NCI-H187 treated with DMSO at 0.1 percent for 48 hours (cell line): ENCODE results near the gene SPDYE6.
"Not testable (repeated sequence)": the region's sequence is repeated elsewhere in the genome, so short reads cannot be mapped to it uniquely, and the experiment has no call there.

Experiments used
- DNase-seq: peaks from one replicate; lab custom pipeline; 2025; lab: John Stamatoyannopoulos, UW

Gene SPDYE6

DNA sequence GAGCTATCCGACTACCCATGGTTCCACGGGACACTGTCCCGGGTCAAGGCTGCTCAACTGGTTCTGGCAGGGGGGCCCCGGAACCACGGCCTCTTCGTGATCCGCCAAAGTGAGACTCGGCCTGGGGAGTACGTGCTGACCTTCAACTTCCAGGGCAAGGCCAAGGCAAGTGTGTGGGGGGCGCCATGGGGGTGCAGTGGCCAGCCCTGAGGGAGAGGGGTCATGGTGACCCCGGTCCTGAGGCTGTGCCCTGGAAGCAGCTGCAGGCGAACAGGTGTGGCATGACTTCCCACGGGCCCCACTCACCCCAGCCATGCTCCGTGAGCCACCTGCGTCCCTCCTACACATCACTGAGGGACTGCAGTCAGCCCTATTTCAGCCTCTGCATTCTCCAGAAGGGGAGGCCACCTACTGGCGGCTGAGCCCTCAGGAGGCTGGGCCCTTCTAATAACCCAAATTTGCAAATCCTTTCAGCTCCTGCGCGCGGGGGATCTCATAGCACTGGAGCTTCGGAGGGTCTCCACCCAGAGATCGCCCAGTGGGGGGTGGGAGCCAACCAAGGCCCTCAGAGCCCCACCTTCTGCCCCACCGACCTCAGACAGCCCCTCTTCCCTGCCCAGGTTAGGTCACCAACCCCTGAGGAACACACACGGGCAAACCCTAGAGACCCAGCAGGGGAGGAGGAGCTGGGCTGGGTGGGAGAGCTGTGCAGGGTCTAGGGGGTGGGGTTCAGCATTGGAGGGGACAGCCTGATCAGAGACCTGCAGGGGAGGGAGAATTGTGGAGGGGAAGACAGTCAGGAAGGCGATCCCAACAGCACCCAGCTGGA is 38.8 kb downstream of the SPDYE6 start:
- no peak for DNase-seq

DNA sequence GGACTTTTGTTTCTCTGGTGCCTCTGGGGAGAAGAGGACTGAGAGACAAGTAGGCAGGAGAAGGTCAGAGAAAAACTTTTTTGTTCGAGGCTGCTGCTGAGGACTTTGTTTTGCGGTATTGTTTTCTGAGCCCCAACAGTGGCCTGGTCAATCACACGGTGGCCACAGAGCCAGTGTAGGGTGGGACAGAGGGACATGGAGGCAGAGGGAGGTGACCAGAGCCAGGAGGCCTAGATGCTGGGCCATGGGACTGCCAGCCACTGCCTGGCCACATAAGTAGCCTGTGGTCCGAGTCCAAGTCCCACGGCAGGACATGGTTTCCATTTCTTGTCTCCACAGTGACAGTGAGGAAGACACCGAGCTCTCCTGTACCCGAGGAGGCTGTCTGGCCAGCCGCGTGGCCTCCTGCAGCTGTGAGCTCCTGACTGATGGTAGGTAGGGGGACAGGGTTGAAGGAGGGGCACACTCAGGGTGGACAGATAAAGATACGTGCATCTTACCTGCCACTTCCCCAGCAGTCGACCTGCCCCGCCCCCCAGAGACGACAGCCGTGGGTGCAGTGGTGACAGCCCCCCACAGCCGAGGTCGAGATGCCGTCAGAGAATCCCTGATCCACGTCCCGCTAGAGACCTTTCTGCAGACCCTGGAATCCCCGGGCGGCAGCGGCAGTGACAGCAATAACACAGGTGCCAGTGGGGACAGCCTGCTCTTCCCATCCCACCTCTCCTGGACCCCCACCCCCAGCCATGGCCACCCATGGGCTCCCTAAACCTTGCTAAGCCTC is 42.1 kb downstream of the SPDYE6 start:
- DNase-seq = no peak

GRCh38 chr7:102312317-102312716 is 43.9 kb downstream of the SPDYE6 start:
- no peak for DNase-seq

DNA sequence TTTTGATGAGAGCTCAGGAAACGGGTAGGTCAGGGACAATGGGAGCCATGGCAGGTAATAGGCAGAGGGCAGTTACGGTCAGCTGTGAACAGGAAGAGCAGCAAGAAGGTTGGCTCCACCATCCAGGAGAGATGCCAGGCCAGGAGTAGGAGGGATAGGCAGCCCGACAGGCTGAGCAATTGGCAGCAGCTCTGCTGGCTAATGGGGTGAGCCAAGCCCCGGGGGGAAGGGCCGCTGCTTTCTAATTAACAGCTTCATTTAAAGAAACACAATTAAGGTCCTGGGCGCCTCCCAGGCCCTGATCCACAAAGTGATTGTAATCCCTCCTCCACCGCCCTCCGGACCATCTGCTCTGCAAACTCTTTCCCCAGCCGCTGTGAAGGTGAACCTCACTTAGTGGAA is 45.8 kb downstream of the SPDYE6 start:
- no peak for DNase-seq

DNA sequence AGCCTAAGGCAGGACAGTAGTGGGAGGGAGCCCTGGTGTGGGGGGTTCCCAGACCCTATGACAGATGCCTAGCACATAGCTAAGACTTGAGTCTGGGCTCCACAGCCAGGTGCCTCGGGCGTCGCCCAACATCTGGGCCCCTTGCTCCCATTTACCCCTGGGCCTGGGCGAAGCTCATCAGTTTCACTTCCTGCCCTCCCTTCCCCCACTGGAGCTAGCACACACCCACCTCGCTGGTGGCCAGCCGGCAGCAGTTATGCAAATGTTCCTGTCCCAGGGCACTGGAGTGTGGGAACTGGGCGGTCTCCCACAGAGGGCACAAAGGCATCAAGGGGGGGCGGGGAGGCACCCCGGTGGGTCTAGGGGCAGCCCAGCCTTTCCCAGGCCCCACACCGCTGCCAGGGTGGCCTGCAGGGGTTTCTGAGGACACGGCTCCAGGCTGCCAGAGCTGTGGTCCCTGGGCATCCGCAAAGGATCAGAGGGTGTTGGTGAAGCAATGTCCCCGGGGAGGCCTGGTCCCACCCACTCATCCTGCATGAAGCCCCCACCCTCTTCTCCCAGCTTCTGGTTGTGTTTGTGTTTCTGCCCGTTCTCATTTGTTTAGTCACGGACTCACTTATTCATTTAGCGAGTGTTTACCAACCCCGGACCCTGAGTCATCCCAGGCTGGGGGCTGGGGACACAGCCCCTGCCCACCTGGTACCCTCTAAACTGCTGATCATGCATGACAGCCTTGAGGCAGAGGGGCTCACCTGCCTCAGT is 49.1 kb downstream of the SPDYE6 start:
- DNase-seq = no peak

DNA sequence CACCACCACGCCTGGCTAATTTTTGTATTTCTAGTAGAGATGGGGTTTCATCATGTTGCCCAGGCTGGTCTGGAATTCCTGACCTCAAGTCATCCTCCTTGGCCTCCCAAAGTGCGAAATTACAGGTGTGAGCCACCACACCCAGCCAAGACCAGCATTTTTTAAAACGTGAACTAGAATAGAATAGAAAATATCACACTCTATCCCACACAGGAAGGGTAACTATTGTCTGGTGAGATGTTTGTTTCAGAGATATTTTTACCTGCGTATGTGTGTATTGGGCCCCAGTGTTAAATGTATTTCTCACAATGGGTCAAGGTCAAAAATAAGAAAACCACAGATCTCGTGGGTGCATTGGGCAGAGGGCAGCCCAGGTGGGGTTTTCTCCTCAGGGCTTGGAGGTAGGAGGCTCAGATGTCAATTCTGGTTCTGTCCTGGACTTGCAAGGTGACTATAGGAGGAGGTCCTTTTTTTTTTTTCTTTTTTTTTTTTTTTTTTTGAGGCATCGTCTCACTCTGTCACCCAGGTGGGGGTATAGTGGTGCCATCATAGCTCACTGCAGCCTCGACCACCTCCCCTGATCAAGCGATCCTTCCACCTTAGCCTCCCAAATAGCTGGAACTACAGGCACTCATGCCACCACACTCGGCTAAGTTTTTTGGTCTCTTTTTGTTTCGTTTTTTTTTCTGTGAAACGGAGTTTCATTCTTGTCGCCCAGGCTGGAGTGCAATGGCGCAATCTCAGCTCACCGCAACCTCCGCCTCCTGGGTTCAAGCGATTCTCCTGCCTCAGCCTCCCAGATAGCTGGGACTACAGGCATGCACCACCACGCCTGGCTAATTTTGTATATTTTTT is 50.6 kb downstream of the SPDYE6 start:
- no peak for DNase-seq

GRCh38 chr7:102304668-102305067 is 51.6 kb downstream of the SPDYE6 start:
- no peak for DNase-seq

DNA sequence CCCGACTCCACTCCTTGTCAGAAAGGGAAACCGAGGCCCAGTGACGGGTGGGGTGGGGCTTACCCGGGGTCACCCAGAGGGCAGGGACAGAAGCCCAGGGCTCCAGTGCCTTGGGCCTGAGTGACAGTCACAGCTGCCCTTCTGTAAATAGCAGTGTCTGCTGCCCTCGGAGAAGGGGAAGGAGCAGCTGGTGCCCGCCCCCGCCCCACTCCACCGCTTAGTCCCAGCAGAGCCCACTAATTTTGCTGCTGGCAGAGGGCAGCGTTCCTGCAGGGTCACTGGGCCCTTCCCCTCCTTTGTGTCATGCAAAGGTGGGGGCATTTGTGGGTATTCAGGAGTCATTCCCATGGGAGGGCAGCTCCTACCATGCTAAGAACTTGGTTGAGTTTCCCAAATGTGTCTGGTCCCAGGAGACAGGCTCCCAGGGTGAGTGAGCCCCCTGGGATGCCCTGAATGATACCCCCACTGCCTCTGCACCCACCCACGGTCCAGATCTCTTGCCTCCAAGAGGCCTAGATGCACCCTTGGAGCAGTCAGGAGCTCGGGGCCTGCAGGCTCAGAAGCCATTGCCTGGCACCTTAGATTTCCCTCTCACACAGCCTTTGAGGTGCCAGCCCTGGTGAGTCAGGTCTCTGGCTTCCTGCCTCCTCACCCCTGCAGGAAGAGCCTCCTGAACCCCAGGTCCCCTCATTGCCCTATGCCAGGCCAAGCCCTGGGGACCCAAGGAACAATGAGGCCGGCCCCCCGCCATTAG is 52.4 kb downstream of the SPDYE6 start:
- no peak for DNase-seq

DNA sequence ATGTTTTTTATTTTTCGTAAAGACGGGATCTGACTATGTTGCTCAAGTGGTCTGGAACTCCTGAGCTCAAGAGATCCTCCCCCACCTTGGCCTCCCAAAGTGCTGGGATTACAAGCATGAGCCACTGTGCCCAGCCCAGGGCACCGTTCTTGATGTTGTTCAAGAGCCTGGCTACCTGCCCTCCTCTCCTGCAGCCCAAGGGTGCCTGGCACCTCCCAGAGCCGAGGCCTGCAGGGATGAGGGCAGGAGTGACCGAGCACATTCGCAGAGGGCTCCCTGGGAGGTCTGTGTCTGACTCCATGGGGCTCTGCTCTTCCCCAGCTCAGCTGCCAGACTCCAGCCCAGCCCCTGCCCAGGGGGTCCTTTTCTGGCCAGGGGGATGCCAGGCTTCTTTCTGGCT is 54.2 kb downstream of the SPDYE6 start:
- no peak for DNase-seq

DNA sequence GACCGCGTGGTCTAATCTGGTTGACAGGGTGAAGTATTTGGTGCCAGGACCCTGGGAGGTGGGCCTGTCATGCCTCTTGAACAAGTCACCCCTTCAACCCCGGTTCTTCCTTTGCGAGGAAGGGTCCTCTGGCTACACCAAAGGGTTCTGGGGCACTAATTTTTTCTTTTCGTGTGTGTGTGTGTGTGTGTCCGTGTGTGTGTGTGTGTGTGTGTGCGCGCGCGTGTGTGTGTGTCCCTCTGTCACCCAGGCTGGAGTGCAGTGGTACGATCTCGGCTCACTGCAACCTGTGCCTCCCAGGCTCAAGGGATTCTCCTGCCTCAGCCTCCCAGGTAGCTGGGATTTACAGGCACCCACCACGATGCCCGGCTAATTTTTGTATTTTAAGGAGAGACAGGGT is 54.9 kb downstream of the SPDYE6 start:
- not testable (repeated sequence) for DNase-seq

- no peak for DNase-seq
These were observed 55.5 kb downstream of the SPDYE6 start for GRCh38 chr7:102300643-102301221.

DNA sequence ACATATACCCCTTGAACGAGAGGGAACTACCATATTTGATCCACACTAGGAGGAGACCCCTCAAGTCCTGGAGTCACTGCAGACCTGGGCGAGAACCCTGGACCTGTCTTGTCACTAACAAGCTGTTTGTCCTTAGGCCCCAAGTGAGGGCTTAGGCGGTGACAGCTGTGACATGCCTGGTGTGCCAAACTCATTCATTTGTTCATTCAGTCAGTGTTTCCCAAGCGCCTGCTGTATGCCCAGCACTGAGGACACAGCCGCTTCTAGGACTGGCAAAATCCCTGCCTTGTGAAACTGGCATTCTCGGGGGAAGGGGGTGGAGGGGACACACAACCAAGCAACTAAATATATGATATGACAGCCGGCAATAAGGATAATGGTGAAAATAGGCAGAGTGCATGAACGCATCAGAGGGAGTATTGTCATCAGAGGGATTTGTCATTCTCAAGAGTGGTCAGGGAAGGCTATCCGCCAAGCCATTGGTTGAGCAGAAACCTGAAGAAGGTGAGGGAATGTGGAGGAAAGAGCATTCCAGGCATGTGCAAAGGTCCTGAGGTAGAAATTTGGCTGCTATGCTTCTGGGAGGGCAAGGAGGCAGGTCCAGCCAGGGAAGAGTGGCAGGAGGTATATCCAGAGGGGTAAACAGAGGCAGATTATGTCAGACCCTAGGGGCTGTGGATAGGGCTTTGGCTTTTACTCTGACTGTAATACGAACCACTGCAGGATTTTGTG is 58.6 kb downstream of the SPDYE6 start:
- no peak for DNase-seq

- DNase-seq = no peak
These were observed 59.7 kb downstream of the SPDYE6 start for GRCh38 chr7:102296514-102296913.

- no peak for DNase-seq
These were observed 60.1 kb downstream of the SPDYE6 start for GRCh38 chr7:102296179-102296438.
